PC-3 (cell line): ENCODE measurements around the gene ZCCHC24.

Experiments
- CTCF ChIP-seq: fragments of 300-600 bp; sonication (generic); conservative IDR thresholded peaks from 2 replicates; pipeline ENCODE4 v1.5.1; 2017; ENCODE audit warnings: antibody characterized with exemption, low read depth, mild to moderate bottlenecking, low read length
- EZH2 ChIP-seq: fragments of 300-600 bp; sonication (generic); IDR thresholded peaks from one replicate; pipeline ENCODE4 v1.6.1; 2017; ENCODE audit warnings: antibody characterized with exemption, mild to moderate bottlenecking, low read length; ENCODE audit not compliant: unreplicated experiment
- EZH2phosphoT487 ChIP-seq: fragments of 300-600 bp; sonication (generic); IDR thresholded peaks from 2 replicates; pipeline ENCODE4 v1.6.1; 2018; ENCODE audit warnings: mild to moderate bottlenecking, antibody characterized with exemption, low read length, borderline replicate concordance

DNA sequence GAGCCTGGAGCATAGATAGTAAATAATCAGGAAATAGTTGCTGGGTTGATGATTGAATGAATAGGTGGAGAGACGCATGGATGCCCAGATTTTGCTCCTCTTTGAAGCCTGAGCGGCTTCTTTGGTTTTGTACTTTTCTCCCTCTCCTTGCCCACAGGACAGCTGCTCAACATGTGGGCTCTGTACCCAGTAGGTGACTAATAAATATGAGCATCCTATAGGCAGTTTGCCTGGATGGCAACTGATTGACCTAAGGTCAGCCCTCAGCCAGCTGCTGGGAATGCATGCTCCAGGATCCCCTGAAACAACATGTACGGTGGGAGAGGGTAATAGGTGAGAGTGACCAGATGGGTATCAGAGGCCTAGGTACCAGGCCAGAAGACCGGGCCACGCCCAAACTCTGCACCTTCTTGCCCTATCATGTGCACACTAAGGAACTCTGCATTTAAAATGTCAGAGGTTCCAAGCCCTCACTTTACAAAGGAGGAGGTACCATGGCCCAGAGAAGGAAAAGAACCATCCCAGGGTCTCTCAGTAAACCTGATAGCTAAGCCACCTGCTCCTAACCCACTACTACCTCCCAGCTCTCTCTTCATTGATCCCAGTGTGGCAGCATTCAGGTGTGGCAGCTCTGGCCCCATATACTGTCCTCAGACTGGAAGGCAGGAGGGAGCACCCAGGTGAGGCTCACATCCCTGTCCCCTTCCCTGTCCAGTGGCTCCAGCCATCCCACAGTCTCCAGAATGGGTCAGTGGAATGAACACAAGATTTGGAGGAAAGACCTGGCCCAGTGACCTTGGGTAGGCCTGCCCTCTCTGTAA is 2.7 kb upstream of the ZCCHC24 start:
- no peak for TF ChIP-seq CTCF
- no peak for TF ChIP-seq EZH2phosphoT487
- no peak for TF ChIP-seq EZH2
